ENCODE measurements around the gene PAX4. TPM values are rescaled to one million over a fixed set of nuclear protein-coding genes. Genes with fewer than 3 reads are reported as not detected.

PAX4 gene
- total and polyA plus RNA-seq, 9 of the 15 experiments (the other 6 are each of a cell fraction or from before 2014, with no cell fraction given) = not detected

DNA sequence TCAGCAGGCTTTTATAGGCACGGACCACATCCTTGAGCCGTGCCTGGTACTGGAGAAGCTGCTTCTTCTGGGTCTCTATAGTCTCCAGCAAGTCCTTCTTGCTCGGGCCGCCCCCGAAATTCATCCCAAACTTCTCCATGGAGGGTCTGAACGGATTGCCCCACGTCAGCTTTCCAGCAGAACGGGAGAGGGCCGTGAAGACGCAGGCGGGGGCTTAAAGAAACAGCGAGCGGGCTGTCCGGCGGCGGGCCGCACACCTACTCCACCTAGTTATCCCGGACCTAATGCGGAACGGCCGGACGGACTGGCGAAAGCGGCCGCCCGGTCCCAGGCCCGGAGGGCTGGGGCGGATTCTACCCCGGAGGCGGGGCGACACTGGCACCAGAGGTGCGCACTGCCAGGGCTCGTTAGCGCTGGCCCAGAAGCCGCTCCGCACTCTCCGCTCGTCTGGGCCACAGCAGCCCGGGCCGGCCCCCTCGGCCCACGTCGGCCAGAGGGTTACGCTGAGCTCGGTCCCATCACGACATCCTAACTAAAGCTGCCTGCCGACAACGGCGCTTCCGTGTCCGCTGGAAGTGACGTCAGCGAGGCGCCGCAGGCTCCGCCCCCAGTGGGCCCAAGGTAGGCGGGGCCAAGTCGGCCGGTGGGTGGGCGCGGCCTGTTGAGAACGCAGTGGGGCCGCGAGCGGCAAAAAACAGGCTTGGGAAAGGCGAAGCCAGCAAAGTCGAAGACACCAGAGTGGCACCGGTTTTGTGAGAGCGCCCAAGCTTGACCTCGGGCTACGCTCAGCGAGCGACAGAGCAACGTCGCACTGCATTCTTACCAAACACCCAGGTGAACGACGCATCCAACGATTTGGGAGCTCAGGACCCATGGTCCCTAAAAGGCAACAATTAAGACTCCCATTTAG is 32.6 kb downstream of the PAX4 start, which contains the start of gene GCC1 (continued):
- TF ChIP-seq NFXL1 (CRISPR knock-in tag; IDR thresholded peaks at IDR 0.05) (peak; percentile 68; the same call in 1 of the 2 replicates), CEBPB (tag; IDR thresholded peaks at IDR 0.05) (no peak), ZNF561 (CRISPR knock-in tag; conservative IDR thresholded peaks at IDR 0.05) (no peak), FOS (IDR thresholded peaks at IDR 0.05; ENCODE audit: extremely low read depth, insufficient read length) (no peak), RFX1 (IDR thresholded peaks at IDR 0.05) (no peak), NCOA2 (IDR thresholded peaks at IDR 0.05; ENCODE audit: partially characterized antibody in 2 of 2) (no peak), ZNF224 (CRISPR knock-in tag; IDR thresholded peaks at IDR 0.05) (0 out of 2 replicates have a peak, but pooled peaks have one; percentile 52), RBBP5 (IDR thresholded peaks at IDR 0.05; ENCODE audit: borderline replicate concordance, insufficient read depth, low read length, poor library complexity, severe bottlenecking) (peak; percentile 94)
- TF ChIP-seq, protein P1, sequence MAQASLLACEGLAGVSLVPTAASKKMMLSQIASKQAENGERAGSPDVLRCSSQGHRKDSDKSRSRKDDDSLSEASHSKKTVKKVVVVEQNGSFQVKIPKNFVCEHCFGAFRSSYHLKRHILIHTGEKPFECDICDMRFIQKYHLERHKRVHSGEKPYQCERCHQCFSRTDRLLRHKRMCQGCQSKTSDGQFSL (CRISPR knock-in tag; IDR thresholded peaks at IDR 0.05) = no peak
- TF ChIP-seq, protein P1 (tag; IDR thresholded peaks at IDR 0.05) = no peak
- TF ChIP-seq, protein P2, sequence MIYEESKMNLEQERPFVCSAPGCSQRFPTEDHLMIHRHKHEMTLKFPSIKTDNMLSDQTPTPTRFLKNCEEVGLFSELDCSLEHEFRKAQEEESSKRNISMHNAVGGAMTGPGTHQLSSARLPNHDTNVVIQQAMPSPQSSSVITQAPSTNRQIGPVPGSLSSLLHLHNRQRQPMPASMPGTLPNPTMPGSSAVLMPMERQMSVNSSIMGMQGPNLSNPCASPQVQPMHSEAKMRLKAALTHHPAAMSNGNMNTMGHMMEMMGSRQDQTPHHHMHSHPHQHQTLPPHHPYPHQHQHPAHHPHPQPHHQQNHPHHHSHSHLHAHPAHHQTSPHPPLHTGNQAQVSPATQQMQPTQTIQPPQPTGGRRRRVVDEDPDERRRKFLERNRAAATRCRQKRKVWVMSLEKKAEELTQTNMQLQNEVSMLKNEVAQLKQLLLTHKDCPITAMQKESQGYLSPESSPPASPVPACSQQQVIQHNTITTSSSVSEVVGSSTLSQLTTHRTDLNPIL (CRISPR knock-in tag; IDR thresholded peaks at IDR 0.05) = no peak
- TF ChIP-seq, protein P3, sequence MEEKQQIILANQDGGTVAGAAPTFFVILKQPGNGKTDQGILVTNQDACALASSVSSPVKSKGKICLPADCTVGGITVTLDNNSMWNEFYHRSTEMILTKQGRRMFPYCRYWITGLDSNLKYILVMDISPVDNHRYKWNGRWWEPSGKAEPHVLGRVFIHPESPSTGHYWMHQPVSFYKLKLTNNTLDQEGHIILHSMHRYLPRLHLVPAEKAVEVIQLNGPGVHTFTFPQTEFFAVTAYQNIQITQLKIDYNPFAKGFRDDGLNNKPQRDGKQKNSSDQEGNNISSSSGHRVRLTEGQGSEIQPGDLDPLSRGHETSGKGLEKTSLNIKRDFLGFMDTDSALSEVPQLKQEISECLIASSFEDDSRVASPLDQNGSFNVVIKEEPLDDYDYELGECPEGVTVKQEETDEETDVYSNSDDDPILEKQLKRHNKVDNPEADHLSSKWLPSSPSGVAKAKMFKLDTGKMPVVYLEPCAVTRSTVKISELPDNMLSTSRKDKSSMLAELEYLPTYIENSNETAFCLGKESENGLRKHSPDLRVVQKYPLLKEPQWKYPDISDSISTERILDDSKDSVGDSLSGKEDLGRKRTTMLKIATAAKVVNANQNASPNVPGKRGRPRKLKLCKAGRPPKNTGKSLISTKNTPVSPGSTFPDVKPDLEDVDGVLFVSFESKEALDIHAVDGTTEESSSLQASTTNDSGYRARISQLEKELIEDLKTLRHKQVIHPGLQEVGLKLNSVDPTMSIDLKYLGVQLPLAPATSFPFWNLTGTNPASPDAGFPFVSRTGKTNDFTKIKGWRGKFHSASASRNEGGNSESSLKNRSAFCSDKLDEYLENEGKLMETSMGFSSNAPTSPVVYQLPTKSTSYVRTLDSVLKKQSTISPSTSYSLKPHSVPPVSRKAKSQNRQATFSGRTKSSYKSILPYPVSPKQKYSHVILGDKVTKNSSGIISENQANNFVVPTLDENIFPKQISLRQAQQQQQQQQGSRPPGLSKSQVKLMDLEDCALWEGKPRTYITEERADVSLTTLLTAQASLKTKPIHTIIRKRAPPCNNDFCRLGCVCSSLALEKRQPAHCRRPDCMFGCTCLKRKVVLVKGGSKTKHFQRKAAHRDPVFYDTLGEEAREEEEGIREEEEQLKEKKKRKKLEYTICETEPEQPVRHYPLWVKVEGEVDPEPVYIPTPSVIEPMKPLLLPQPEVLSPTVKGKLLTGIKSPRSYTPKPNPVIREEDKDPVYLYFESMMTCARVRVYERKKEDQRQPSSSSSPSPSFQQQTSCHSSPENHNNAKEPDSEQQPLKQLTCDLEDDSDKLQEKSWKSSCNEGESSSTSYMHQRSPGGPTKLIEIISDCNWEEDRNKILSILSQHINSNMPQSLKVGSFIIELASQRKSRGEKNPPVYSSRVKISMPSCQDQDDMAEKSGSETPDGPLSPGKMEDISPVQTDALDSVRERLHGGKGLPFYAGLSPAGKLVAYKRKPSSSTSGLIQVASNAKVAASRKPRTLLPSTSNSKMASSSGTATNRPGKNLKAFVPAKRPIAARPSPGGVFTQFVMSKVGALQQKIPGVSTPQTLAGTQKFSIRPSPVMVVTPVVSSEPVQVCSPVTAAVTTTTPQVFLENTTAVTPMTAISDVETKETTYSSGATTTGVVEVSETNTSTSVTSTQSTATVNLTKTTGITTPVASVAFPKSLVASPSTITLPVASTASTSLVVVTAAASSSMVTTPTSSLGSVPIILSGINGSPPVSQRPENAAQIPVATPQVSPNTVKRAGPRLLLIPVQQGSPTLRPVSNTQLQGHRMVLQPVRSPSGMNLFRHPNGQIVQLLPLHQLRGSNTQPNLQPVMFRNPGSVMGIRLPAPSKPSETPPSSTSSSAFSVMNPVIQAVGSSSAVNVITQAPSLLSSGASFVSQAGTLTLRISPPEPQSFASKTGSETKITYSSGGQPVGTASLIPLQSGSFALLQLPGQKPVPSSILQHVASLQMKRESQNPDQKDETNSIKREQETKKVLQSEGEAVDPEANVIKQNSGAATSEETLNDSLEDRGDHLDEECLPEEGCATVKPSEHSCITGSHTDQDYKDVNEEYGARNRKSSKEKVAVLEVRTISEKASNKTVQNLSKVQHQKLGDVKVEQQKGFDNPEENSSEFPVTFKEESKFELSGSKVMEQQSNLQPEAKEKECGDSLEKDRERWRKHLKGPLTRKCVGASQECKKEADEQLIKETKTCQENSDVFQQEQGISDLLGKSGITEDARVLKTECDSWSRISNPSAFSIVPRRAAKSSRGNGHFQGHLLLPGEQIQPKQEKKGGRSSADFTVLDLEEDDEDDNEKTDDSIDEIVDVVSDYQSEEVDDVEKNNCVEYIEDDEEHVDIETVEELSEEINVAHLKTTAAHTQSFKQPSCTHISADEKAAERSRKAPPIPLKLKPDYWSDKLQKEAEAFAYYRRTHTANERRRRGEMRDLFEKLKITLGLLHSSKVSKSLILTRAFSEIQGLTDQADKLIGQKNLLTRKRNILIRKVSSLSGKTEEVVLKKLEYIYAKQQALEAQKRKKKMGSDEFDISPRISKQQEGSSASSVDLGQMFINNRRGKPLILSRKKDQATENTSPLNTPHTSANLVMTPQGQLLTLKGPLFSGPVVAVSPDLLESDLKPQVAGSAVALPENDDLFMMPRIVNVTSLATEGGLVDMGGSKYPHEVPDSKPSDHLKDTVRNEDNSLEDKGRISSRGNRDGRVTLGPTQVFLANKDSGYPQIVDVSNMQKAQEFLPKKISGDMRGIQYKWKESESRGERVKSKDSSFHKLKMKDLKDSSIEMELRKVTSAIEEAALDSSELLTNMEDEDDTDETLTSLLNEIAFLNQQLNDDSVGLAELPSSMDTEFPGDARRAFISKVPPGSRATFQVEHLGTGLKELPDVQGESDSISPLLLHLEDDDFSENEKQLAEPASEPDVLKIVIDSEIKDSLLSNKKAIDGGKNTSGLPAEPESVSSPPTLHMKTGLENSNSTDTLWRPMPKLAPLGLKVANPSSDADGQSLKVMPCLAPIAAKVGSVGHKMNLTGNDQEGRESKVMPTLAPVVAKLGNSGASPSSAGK (IDR thresholded peaks at IDR 0.05) = peak; percentile 98

Measured in K562 (cell line).